ENCODE measurements around the gene EXOC4. TPM values are rescaled to one million over a fixed set of nuclear protein-coding genes. Genes with fewer than 3 reads are reported as not detected.

The EXOC4 gene
- total RNA-seq, 1 experiment from 2014 or later, result 71.0 TPM

DNA sequence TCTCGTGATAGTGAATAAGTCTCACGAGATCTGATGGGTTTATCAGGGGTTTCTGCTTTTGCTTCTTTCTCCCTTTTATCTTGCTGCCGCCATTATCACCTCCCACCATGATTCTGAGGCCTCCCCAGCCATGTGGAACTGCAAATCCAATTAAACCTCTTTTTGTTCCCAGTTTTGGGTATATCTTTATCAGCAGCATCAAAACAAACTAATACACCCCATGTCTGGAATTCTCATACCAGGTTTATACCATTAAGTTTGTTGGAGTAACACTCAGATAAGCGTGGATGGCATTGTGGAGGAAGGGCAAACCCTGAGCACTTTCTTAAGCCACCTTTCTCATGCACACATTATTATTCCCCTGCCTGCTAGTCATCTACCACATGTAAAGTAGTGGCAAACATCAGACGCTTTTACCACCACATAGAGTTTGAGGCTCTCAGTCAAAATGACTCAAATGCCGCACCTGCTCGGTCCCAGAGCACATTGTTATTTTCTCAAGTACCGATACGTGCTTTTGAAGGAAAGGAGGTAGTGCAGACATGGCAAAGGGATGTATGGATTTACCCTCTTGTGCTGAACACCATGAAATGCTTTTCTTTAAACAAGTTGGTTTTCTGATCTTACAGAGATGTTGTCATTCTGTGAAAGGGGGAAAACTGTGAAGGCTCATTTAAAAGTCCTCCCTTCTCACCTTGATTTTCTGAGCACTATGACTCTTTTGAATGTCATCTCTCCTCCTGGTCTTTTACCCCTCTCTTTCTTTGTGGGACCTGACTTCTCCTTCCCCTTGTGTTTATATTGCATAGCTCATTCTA is 429.7 kb downstream of the EXOC4 start:
- no peak for TF ChIP-seq POLR2AphosphoS5 (IDR thresholded peaks at IDR 0.05; ENCODE audit: low read depth, low read length)
- no peak for TF ChIP-seq CTCF (IDR thresholded peaks at IDR 0.05)
- no peak for TF ChIP-seq TCF7L2 (IDR thresholded peaks at IDR 0.05; ENCODE audit: low read depth, low read length)
- TF ChIP-seq REST (IDR thresholded peaks at IDR 0.05; ENCODE audit: insufficient read depth in 1 of 2, low read depth in 2 of 2, low read length in 1 of 2), result no peak
- TF ChIP-seq SIN3A (IDR thresholded peaks at IDR 0.05; ENCODE audit: borderline replicate concordance, insufficient read depth, low read depth, low read length), result no peak
- ChIA-PET POLR2A (no interaction called here), CTCF (no interaction called here)
- intact Hi-C loops (cut with micrococcal nuclease; ENCODE audit: unreplicated experiment), result no loop called here
- no peaks in the 10 kb centered on the region for H3K36me3 ChIP-seq (ENCODE audit: control insufficient read depth, insufficient read depth, low read length)
- DNase-seq (ENCODE audit: low read depth, low spot score) (no peak), ATAC-seq (no peak)
- BruUV-seq (replicated peaks), result no TSS peak
- in situ Hi-C loops (cut with HindIII; ENCODE audit: low pct_unique_long_range_greater_than_20kb, low sequenced_read_pairs), result no loop called here
- no peaks in the 10 kb centered on the region for H3K4me1 ChIP-seq (ENCODE audit: control insufficient read depth, insufficient read depth, low read length)
- H3K27me3 ChIP-seq (ENCODE audit: control insufficient read depth, insufficient read depth, low read length), result no peaks in the 10 kb centered on the region
- H3K27ac ChIP-seq (ENCODE audit: low read length), result no peak overlapping the region
- H3K9me3 ChIP-seq (ENCODE audit: control insufficient read depth, insufficient read depth, low read depth, low read length), result no peaks in the 10 kb centered on the region
- H3K4me3 ChIP-seq (ENCODE audit: low read depth in 2 of 2, low read length in 2 of 2), result no peak overlapping the region

- CTCF ChIA-PET, result no interaction called here
- intact Hi-C loops (cut with micrococcal nuclease; ENCODE audit: unreplicated experiment), result no loop called here
These were observed 430.2 kb downstream of the EXOC4 start for GRCh38 chr7:133683182-133683454.

More at GRCh38 chr7:133683182-133683454, 430.2 kb downstream of the EXOC4 start:
- no peaks in the 10 kb centered on the region for H3K27me3 ChIP-seq (ENCODE audit: control insufficient read depth, insufficient read depth, low read length)
- H3K36me3 ChIP-seq (ENCODE audit: control insufficient read depth, insufficient read depth, low read length), result no peaks in the 10 kb centered on the region
- H3K9me3 ChIP-seq (ENCODE audit: control insufficient read depth, insufficient read depth, low read depth, low read length), result no peaks in the 10 kb centered on the region
- POLR2A ChIA-PET, result no interaction called here
- BruUV-seq (replicated peaks), result no TSS peak
- DNase-seq (ENCODE audit: low read depth, low spot score), result no peak
- no peak overlapping the region for H3K27ac ChIP-seq (ENCODE audit: low read length)
- TF ChIP-seq CTCF (IDR thresholded peaks at IDR 0.05) (no peak), TCF7L2 (IDR thresholded peaks at IDR 0.05; ENCODE audit: low read depth, low read length) (no peak), POLR2AphosphoS5 (IDR thresholded peaks at IDR 0.05; ENCODE audit: low read depth, low read length) (no peak), SIN3A (IDR thresholded peaks at IDR 0.05; ENCODE audit: borderline replicate concordance, insufficient read depth, low read depth, low read length) (no peak), REST (IDR thresholded peaks at IDR 0.05; ENCODE audit: insufficient read depth in 1 of 2, low read depth in 2 of 2, low read length in 1 of 2) (no peak)
- in situ Hi-C loops (cut with HindIII; ENCODE audit: low pct_unique_long_range_greater_than_20kb, low sequenced_read_pairs), result no loop called here
- no peaks in the 10 kb centered on the region for H3K4me1 ChIP-seq (ENCODE audit: control insufficient read depth, insufficient read depth, low read length)
- no peak for ATAC-seq
- H3K4me3 ChIP-seq (ENCODE audit: low read depth in 2 of 2, low read length in 2 of 2), result no peak overlapping the region

All from Panc1 (cell line).